GM23338 (cell line): Measurements from ENCODE around the gene CBY1. TPM values are rescaled to one million over a fixed set of nuclear protein-coding genes. Genes with fewer than 3 reads are reported as not detected.

ENCODE experiments used
- ATAC-seq: fragments of 200-7000 bp; cut with Tn5 transposase; 3 replicates; pipeline ENCODE4 v1.9.1; 2020
- DNase-seq: peaks from one replicate; pipeline ENCODE4 v3.0.0-alpha.2; 2015; ENCODE audit warnings: low spot score
- H2AFZ ChIP-seq: fragments of 200-600 bp; sonication (generic); 2 replicates; pipeline ENCODE4 v1.8.0; 2016; ENCODE audit warnings: antibody characterized with exemption, mild to moderate bottlenecking, moderate library complexity
- H3F3A ChIP-seq: fragments of 200-600 bp; sonication (generic); replicated peaks from 2 replicates; pipeline ENCODE4 v1.8.0; 2017; ENCODE audit warnings: antibody characterized with exemption, mixed run types, low read depth
- H3K27ac ChIP-seq: fragments of 200-600 bp; sonication (generic); 2 replicates; pipeline ENCODE4 v1.6.1; 2016; ENCODE audit warnings: low read depth
- H3K27me3 ChIP-seq: fragments of 200-600 bp; sonication (generic); 2 replicates; pipeline ENCODE4 v1.8.0; 2016; ENCODE audit warnings: mild to moderate bottlenecking, mixed run types, moderate library complexity; ENCODE audit not compliant: insufficient read depth
- H3K36me3 ChIP-seq: fragments of 200-600 bp; sonication (generic); 2 replicates; pipeline ENCODE4 v1.8.0; 2016; ENCODE audit warnings: mild to moderate bottlenecking; ENCODE audit not compliant: insufficient read depth
- H3K4me1 ChIP-seq: fragments of 200-600 bp; sonication (generic); 2 replicates; pipeline ENCODE4 v1.8.0; 2016; ENCODE audit warnings: mild to moderate bottlenecking, moderate library complexity; ENCODE audit not compliant: insufficient read depth
- H3K4me2 ChIP-seq: fragments of 200-600 bp; sonication (generic); 2 replicates; pipeline ENCODE4 v1.7.1; 2017; ENCODE audit warnings: mixed run types
- H3K4me3 ChIP-seq: fragments of 200-600 bp; sonication (generic); 2 replicates; pipeline ENCODE4 v1.6.1; 2016; ENCODE audit warnings: mixed run types
- H3K79me2 ChIP-seq: fragments of 200-600 bp; sonication (generic); replicated peaks from 2 replicates; pipeline ENCODE4 v1.8.0; 2017; ENCODE audit warnings: mild to moderate bottlenecking; ENCODE audit not compliant: insufficient read depth
- H3K9me2 ChIP-seq: fragments of 200-600 bp; sonication (generic); 2 replicates; pipeline ENCODE4 v1.8.0; 2017; ENCODE audit not compliant: insufficient read depth
- H4K20me1 ChIP-seq: fragments of 200-600 bp; sonication (generic); replicated peaks from 2 replicates; pipeline ENCODE4 v1.8.0; 2017; ENCODE audit warnings: mild to moderate bottlenecking; ENCODE audit not compliant: insufficient read depth
- H3K27ac Mint-ChIP-seq: 2 replicates; pipeline ENCODE4 v1.8.0; 2020; ENCODE audit warnings: inconsistent platforms, mild to moderate bottlenecking, moderate library complexity, mixed read lengths
- H3K27me3 Mint-ChIP-seq: 3 replicates; pipeline ENCODE4 v1.8.0; 2022; ENCODE audit warnings: low read depth, mild to moderate bottlenecking, moderate library complexity, mixed read lengths, inconsistent platforms; ENCODE audit not compliant: insufficient read depth, poor library complexity
- H3K36me3 Mint-ChIP-seq: 3 replicates; pipeline ENCODE4 v1.8.0; 2021; ENCODE audit warnings: low read depth, mild to moderate bottlenecking, inconsistent platforms, moderate library complexity, mixed read lengths
- H3K4me1 Mint-ChIP-seq: 3 replicates; pipeline ENCODE4 v1.8.0; 2020; ENCODE audit warnings: mild to moderate bottlenecking, inconsistent platforms, mixed read lengths
- H3K4me3 Mint-ChIP-seq: 3 replicates; pipeline ENCODE4 v1.8.0; 2021; ENCODE audit warnings: moderate library complexity, mild to moderate bottlenecking, inconsistent platforms, mixed read lengths
- H3K9me3 Mint-ChIP-seq: 3 replicates; pipeline ENCODE4 v1.8.0; 2020; ENCODE audit warnings: moderate library complexity, mild to moderate bottlenecking, inconsistent platforms, mixed read lengths
- CREB1 ChIP-seq: fragments of 250-450 bp; sonication (Bioruptor Pico); IDR thresholded peaks from 2 replicates; pipeline ENCODE4 v1.5.0; 2020; ENCODE audit warnings: low read depth, mild to moderate bottlenecking, moderate library complexity
- CTCF ChIP-seq, 2 experiments: fragments of 200-600 bp in 1 of 2; sonication (generic) in 1 of 2; conservative IDR thresholded peaks; 2 replicates each; pipeline versions ENCODE4 v1.5.1 to v1.6.1; 2016 to 2017; ENCODE audit warnings: antibody characterized with exemption in 2 of 2, low read depth in 2 of 2, mild to moderate bottlenecking in 2 of 2, moderate library complexity in 1 of 2
- ETS1 ChIP-seq: IDR thresholded peaks from 2 replicates; pipeline ENCODE4 v1.6.1; 2016; ENCODE audit warnings: antibody characterized with exemption
- EZH2 ChIP-seq: fragments of 200-600 bp; sonication (generic); IDR thresholded peaks from one replicate; pipeline ENCODE4 v1.8.0; 2017; ENCODE audit warnings: antibody characterized with exemption, mild to moderate bottlenecking, low read depth; ENCODE audit not compliant: unreplicated experiment
- EZH2phosphoT487 ChIP-seq: fragments of 200-600 bp; sonication (generic); IDR thresholded peaks from one replicate; pipeline ENCODE4 v1.8.1; 2018; ENCODE audit warnings: antibody characterized with exemption; ENCODE audit not compliant: unreplicated experiment
- JUNB ChIP-seq: IDR thresholded peaks from one replicate; pipeline ENCODE4 v1.6.1; 2016; ENCODE audit warnings: antibody characterized with exemption; ENCODE audit not compliant: unreplicated experiment
- NANOG ChIP-seq: IDR thresholded peaks from 2 replicates; pipeline ENCODE4 v1.6.1; 2016; ENCODE audit warnings: antibody characterized with exemption, borderline replicate concordance
- POLR2AphosphoS5 ChIP-seq: IDR thresholded peaks from 2 replicates; pipeline ENCODE4 v1.6.1; 2016; ENCODE audit warnings: antibody characterized with exemption, low read depth
- REST ChIP-seq: IDR thresholded peaks from one replicate; pipeline ENCODE4 v1.6.1; 2018; ENCODE audit warnings: antibody characterized with exemption; ENCODE audit not compliant: unreplicated experiment
- STAT1 ChIP-seq: IDR thresholded peaks from one replicate; pipeline ENCODE4 v1.6.1; 2016; ENCODE audit warnings: antibody characterized with exemption; ENCODE audit not compliant: unreplicated experiment
- ZNF114 ChIP-seq: fragments of 250-450 bp; sonication (Bioruptor Pico); IDR thresholded peaks from 2 replicates; pipeline ENCODE4 v1.5.0; 2020; ENCODE audit warnings: mild to moderate bottlenecking, moderate library complexity
- ZNF331 ChIP-seq: fragments of 250-450 bp; sonication (Bioruptor Pico); IDR thresholded peaks from 2 replicates; pipeline ENCODE4 v1.5.0; 2020; ENCODE audit warnings: low read depth, mild to moderate bottlenecking, moderate library complexity
- ZNF462 ChIP-seq: fragments of 250-450 bp; sonication (Bioruptor Pico); IDR thresholded peaks from 2 replicates; pipeline ENCODE4 v1.5.0; 2020; ENCODE audit warnings: mild to moderate bottlenecking, moderate library complexity
- polyA plus RNA-seq: library from polyadenylated mRNA; unstranded; fragments of >200 nt; fragmentation: Nextera tagmentation; extraction: Ambion mirVana; gene quantifications from 2 replicates; pipeline ENCODE4 v1.2.1, GENCODE V29; 2016
- total RNA-seq: library from RNA; depleted of rRNA; stranded (reverse); fragments of >200 nt; shearing (Covaris generic); gene quantifications from 2 replicates; pipeline ENCODE4 v1.2.3, GENCODE V29; 2014

The CBY1 gene
- total and polyA plus RNA-seq, 2 experiments from 2014 or later = 12.8 to 36.4 TPM

- Mint-ChIP-seq H3K27me3 (peaks cover 6% of the 10 kb centered on the region), H3K36me3 (peaks cover 27% of the 10 kb centered on the region), H3K27ac (no peak overlapping the region), H3K9me3 (peaks cover 6% of the 10 kb centered on the region; the same call in 1 of the 3 replicates), H3K4me1 (peaks cover 4% of the 10 kb centered on the region), H3K4me3 (no peak overlapping the region)
- TF ChIP-seq ZNF114 (CRISPR knock-in tag) (no peak), REST (no peak), STAT1 (no peak), EZH2phosphoT487 (no peak), CTCF (conservative IDR thresholded peaks at IDR 0.05; ENCODE audit: low read depth in 2 of 2) (no peak), ZNF331 (no peak), CREB1 (no peak), JUNB (no peak), NANOG (no peak), EZH2 (no peak), POLR2AphosphoS5 (no peak), ZNF462 (CRISPR knock-in tag) (no peak), ETS1 (no peak)
- Histone ChIP-seq H3K4me1 (no peaks in the 10 kb centered on the region), H3K4me2 (no peak overlapping the region), H3F3A (no peaks in the 10 kb centered on the region; the same call in 1 of the 2 replicates), H3K79me2 (no peaks in the 10 kb centered on the region), H3K27ac (no peak overlapping the region), H2AFZ (no peak overlapping the region), H3K4me3 (no peak overlapping the region), H4K20me1 (no peaks in the 10 kb centered on the region), H3K36me3 (peaks cover 11% of the 10 kb centered on the region; the same call in 1 of the 2 replicates), H3K9me2 (no peaks in the 10 kb centered on the region), H3K27me3 (no peaks in the 10 kb centered on the region)
- no peak for ATAC-seq
- no peak for DNase-seq
Measured at GRCh38 chr22:38613588-38613987, 42.9 kb upstream of the CBY1 start.
